IPS DF 4.7 (cell line): Measurements from ENCODE around the gene SCGB1C2.

ENCODE experiments used
- DNase-seq: peaks from one replicate; pipeline ENCODE4 v3.0.0-alpha.2; 2013; ENCODE audit warnings: low spot score; ENCODE audit errors: extremely low read depth

SCGB1C2 gene

GRCh38 chr17:170130-170670, 32.8 kb downstream of the SCGB1C2 start:
- no peak for DNase-seq

DNA sequence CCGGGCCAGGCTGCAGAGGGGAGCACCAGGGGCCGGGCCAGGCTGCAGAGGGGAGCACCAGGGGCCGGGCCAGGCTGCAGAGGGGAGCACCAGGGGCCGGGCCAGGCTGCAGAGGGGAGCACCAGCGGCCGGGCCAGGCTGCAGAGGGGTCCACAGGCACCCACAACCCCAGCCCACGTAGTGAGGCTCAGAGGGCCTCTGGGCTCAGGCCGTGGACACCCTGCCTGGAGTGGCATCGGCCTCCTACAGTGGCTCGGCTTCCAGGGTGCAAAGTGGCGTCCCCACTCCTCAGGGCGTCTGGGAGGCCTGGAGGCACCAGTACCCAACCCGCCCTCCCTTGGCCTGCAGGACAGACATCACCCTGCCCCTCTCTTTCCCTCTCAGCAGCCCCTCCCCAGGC, 34.5 kb downstream of the SCGB1C2 start:
- no peak for DNase-seq

DNA sequence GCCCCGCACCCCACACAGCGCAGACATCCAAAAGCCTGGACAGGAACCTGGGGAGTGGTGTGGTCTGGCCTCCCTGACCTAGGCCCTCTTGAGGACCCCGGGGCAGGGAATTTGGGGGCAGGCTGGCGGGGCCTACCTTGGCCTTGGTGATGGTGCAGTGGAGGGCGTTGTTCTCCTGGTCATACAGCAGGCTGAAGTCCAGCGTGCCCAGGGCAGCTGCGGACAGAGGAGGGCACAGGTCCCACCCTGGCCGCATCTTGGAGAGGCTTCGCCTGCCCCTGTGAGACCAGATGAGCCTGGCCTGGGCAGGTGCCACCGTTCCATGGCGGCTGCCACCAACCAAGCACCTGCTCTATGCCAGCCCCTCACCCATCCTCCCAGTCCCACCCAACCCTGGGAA, 35.0 kb downstream of the SCGB1C2 start:
- DNase-seq, result no peak

DNA sequence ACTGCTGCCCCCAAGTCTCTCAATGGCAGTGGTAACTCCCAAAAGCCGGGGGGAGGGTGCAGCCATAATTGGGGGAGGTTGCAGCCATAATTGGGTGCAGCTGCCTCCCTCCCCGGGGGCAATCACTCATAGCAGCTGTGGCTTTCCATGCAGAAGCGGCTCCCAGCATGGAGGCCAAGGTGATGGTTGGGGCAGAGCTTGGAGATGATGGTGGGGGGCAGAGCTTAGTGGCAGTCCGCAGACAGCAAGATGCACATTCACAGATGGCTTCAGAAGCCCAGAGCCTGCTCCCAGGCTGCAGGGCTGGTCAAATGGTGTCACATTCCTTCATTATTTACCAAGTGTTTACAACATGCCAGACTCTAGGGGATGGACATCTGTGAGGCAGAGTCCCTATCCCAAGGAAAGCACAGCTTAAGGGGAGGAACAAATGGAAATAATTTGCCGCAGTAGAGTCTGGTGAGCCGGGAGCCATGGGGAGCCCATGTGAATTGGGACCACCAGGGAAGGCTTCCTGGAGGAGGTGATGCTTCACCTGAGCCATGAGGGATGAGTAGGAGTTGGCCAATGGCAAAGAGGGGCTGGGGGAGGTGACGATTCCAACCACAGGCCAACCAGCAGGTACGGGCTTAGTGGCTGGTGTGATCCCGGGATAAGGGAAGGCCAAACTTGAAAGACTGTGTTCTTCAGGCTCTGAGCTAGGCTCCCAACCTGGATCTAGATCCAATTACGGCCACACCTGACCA, 36.0 kb downstream of the SCGB1C2 start:
- no peak for DNase-seq

DNA sequence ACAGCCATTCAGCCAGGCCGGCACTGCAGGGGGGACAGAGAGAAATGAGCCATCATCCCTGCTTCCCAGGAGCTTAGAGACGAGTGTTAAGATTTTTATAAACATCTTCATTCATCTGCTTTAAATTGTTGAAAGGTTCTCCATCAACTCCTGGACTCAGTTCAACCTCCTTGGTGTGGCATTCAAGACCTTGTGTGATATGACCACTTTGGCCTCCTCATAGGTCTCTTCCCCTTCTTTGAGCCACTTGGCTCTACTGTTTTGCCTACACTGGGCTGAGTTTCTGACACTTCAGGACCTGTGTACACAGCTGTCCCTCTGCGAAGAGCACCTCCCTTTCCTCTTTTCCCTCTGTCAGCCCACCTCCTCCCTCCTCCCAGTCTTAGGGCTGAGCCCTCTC, 39.8 kb downstream of the SCGB1C2 start:
- DNase-seq, result no peak

DNA sequence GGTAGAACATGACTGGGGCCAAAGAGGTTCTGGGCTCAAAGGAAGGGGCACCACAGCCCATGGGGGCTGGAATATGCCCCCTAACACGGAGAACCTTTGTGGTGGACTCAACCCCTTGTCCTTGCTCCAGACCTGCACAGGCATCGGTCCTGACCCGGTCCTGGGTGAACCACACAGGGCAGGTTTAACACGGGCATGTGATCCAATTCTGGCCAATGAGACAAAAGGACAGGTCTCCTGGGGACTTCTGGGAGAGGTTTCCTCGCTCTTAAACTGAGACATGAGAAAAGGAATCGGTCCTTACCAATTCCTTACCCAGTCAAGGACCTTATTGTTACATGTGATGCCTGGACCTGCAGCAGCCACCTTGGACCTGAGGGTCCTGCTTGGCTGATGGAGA, 40.4 kb downstream of the SCGB1C2 start:
- DNase-seq, result no peak

DNA sequence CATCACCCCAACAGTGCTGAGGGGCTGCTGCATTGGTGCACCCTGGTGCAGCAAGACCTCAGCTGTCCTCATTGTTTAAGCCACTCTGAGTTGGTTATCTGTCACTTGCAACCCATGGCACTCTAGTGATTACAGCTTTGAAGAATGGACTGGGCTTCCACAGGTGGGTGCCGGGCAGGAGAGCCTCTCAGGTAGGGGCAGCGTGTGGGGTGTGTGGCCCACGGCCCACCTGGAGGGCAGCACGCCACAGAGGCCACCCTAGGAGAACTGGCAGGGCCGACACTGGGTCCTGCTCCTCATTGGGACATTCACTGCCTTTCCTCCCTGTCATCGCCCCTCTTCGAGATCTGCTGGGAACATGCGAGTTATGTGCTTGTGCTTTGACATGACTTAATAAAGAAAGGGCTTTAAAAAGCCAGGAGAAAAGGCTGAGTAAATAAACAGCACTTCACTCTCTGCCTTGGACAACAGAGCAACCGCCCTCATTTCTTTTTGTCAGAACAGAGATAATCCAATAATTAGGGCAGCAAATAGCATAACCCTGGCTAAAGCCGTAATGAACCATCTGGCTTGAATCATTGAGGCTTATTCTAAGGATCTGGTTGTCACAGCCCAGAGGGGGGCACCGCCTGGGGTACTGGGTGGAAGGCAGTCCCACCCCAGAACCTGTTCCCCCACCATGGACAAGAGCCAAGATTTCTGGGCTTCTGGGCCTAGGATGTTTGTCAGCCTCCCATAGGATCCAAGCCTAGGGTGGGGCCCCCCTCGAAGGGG, 41.1 kb downstream of the SCGB1C2 start:
- no peak for DNase-seq

GRCh38 chr17:179066-179432, 41.7 kb downstream of the SCGB1C2 start:
- DNase-seq, result no peak

- no peak for DNase-seq
Measured at GRCh38 chr17:179781-180380, 42.5 kb downstream of the SCGB1C2 start.

GRCh38 chr17:180381-181244, 43.2 kb downstream of the SCGB1C2 start:
- no peak for DNase-seq

DNA sequence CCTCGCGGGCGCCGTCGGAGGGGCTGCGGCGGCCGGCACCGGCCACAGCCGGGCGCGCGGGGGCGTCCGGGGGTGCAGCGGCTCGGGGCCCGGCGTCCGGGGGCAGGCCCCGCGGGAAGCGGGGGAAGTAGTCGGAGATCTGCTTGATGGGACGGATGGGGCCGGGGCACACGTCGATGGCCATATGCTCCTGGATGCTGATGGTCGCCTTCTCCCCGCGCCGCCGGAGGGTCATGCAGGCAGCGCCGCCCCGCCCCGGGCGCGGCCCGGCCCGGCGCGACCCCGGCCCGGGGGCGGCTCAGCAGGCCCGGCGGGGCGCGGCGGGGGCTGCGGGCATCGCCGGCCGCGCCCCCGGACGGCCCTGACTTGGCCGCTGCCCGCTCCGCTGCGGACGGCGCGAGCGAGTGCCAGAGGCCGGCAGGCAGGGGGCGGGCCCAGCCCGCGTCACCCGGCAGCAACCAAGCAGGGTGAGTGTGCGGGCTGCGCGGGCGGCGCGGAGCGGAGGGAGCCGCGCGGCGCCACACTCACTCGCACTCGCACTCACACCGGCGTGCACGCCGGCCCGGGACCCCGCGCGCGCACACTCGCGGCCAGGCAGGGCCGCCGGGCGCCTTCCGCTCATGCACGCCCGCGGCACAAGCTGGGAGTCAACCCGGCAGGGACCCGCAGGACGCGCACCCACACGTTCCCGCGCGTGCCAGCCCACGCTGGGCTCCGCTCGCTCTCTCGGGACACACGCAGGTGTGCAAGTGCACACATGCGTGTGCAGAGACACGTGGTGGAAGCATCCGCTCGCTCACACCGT, 44.1 kb downstream of the SCGB1C2 start, which contains the start of gene DOC2B:
TSS of gene DOC2B (minus strand) at position 406 of the 805 bp plus-strand sequence. CDS start at position 235, 171 bp downstream.
- DNase-seq, result no peak

DNA sequence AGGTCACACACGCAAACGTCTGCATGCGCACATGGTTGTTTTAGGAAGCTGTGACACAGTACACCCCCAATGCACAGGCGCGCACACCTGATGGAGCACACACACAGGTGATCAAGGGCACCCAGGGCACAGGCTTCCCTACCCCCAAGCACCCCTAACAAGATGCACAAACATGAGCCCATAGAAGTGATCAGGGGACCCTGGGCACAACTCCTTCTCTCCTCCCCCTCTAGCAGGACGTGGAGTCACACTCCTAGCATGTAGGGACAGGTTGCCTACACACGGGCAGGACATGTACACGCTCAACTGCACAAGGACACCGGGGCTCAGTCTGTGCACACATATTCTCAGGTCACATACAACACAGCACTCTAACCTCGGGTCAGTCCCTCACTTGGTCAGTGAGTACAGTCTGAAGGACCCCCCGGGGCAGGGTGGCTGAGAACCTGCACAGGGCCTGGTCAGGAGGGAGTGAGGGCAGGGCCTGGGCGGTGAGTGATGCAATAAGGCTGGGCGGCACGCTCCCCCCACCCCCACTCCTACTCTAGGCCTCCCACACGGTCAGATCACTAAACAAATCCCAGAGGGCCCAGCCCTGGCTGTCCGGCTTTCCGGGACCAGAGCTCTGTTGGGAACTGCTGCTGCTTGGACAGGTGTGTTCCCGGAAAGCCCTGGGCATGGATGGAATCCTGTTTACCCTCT, 44.8 kb downstream of the SCGB1C2 start:
- DNase-seq, result no peak

DNA sequence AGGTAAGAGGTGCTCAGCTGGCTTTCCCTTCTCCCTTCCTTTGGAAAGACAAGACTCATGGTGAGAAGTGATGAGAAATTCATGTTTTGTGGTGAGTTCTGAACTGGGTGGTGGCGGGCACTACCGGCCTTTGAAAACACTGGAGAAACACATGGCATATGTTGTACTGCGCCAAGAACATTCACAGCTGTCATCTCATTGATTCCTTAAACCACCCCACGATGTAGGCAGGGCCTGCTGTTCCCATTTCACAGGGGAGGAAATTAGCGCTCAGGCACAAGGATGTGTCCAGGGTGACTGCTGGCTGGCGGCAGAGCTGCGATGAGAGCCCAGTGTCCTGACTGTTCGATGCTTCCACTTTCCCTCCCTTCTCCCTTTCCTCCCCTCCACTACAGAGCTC, 45.7 kb downstream of the SCGB1C2 start:
- DNase-seq, result no peak

GRCh38 chr17:185445-186138, 48.2 kb downstream of the SCGB1C2 start:
- DNase-seq, result no peak

- DNase-seq, result no peak
Measured at GRCh38 chr17:187130-187529, 49.8 kb downstream of the SCGB1C2 start.
